K562 (cell line): Measurements from ENCODE around the gene TMEM131. TPM values are rescaled to one million over a fixed set of nuclear protein-coding genes. Genes with fewer than 3 reads are reported as not detected.

Experiments
- BCOR ChIP-seq: fragments of 450-650 bp; IDR thresholded peaks from 2 replicates; pipeline ENCODE4 v1.6.1; 2016
- HMG20B ChIP-seq: fragments of 250-450 bp; sonication (Bioruptor Pico); IDR thresholded peaks from 2 replicates; pipeline ENCODE4 v1.5.0; 2021; ENCODE audit warnings: mild to moderate bottlenecking
- KDM1A ChIP-seq, 2 experiments: fragments of 450-650 bp; IDR thresholded peaks; 2 replicates each; pipeline ENCODE4 v1.6.1; 2016; ENCODE audit warnings: mild to moderate bottlenecking in 2 of 2
- MEIS2 ChIP-seq: fragments of 450-650 bp; IDR thresholded peaks from 2 replicates; pipeline ENCODE4 v1.6.1; 2014; ENCODE audit warnings: mild to moderate bottlenecking; ENCODE audit not compliant: partially characterized antibody
- MYBL2 ChIP-seq, 2 experiments: fragments of 450-650 bp in 1 of 2; sonication (generic) in 1 of 2; formaldehyde crosslinking in 1 of 2; IDR thresholded peaks; 2 replicates each; pipeline versions ENCODE4 v1.6.1 to v1.8.1; 2017 to 2022; ENCODE audit warnings: borderline replicate concordance in 1 of 2, inconsistent platforms in 1 of 2, low read depth in 1 of 2, mild to moderate bottlenecking in 1 of 2, missing genetic modification reagents in 1 of 2, moderate library complexity in 1 of 2
- MYC ChIP-seq, 2 experiments: fragments of 250-450 bp in 1 of 2; sonication (Bioruptor Pico) in 1 of 2; IDR thresholded peaks; 2 replicates each; pipeline versions ENCODE4 v1.5.1 to v1.6.1; 2012 to 2021; ENCODE audit warnings: low read depth in 2 of 2, borderline replicate concordance in 1 of 2, improper control_type of control experiment in 1 of 2, low read length in 1 of 2, mild to moderate bottlenecking in 1 of 2, moderate library complexity in 1 of 2
- PTRF ChIP-seq: fragments of 450-650 bp; IDR thresholded peaks from 2 replicates; pipeline ENCODE4 v1.6.1; 2016; ENCODE audit warnings: mild to moderate bottlenecking, missing genetic modification characterization, missing compliant biosample characterization
- RBM22 ChIP-seq: fragments of 200-400 bp; formaldehyde crosslinking; IDR thresholded peaks from 2 replicates; pipeline ENCODE4 v1.6.1; 2018; ENCODE audit warnings: low read length, low read depth; ENCODE audit not compliant: poor library complexity, severe bottlenecking
- TEAD4 ChIP-seq, 2 experiments: sonication (generic) in 1 of 2; formaldehyde crosslinking in 1 of 2; IDR thresholded peaks; 2 replicates each; pipeline versions ENCODE4 v1.6.1 to v1.8.0; 2012 to 2022; ENCODE audit warnings: borderline replicate concordance in 1 of 2, inconsistent platforms in 1 of 2, low read length in 1 of 2, mild to moderate bottlenecking in 1 of 2, missing genetic modification reagents in 1 of 2
- polyA plus RNA-seq, 8 experiments: library from polyadenylated mRNA; depleted of rRNA in 4 of 8; stranded (reverse) in 5 of 8; unstranded in 3 of 8; fragments of >200 nt; fragmentation: Nextera tagmentation in 2 of 8; fragmentation: Illumina TruSeq in 1 of 8; extraction: Ambion mirVana in 2 of 8; extraction: Trizol in 1 of 8; gene quantifications; 2 replicates each; pipeline versions ENCODE4 v1.2.1 to v1.2.3, GENCODE V29; 2011 to 2014; ENCODE audit warnings: inconsistent platforms in 1 of 8, missing spikeins in 1 of 8
- total RNA-seq, 7 experiments: library from RNA; depleted of rRNA in 6 of 7; stranded (reverse); fragments of >200 nt in 6 of 7; fragmentation: Illumina TruSeq in 2 of 7; extraction: Trizol in 2 of 7; gene quantifications; 2 replicates each; pipeline versions ENCODE4 v1.2.1 to v1.2.3, GENCODE V29; 2011 to 2021; ENCODE audit warnings: low replicate concordance in 1 of 7
- TF ChIP-seq, protein P1 (sequence below): fragments of 450-650 bp; formaldehyde crosslinking; IDR thresholded peaks from 2 replicates; pipeline ENCODE4 v1.4.0; 2020; ENCODE audit warnings: mild to moderate bottlenecking, moderate library complexity
- TF ChIP-seq, protein P2 (sequence below): fragments of 450-650 bp; IDR thresholded peaks from 2 replicates; pipeline ENCODE4 v1.6.1; 2016
- TF ChIP-seq, protein P3 (sequence below): sonication (generic); formaldehyde crosslinking; IDR thresholded peaks from 2 replicates; pipeline ENCODE4 v1.8.1; 2023; ENCODE audit warnings: mild to moderate bottlenecking, missing genetic modification reagents
- TF ChIP-seq, protein P4 (sequence below): fragments of 450-650 bp; IDR thresholded peaks from 2 replicates; pipeline ENCODE4 v1.6.1; 2016; ENCODE audit warnings: missing biosample characterization, missing genetic modification characterization

TMEM131 gene
- total and polyA plus RNA-seq, 9 of the 15 experiments (the other 6 are each of a cell fraction or from before 2014, with no cell fraction given), result 2.5 to 21.1 (median 12.4) TPM

DNA sequence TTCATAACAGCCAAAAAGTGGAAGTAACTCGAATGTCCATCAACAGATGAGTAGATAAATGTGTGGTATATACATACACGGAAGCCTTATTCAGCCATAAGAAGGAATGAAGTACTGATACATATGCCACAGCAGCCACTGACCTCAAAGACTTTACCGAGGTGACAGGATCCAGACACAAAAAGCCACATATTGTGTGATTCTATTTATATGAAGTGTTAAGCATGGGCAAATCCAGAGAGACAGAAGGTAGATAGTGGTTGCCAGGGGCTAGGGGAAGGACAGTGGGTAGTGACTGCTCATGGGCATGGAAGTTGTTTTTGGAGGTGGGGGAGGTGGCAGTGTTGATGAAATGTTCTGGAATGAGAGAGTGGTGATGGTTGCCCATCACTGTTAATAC is 248.5 kb downstream of the TMEM131 start (continued):
- TF ChIP-seq, protein P1, sequence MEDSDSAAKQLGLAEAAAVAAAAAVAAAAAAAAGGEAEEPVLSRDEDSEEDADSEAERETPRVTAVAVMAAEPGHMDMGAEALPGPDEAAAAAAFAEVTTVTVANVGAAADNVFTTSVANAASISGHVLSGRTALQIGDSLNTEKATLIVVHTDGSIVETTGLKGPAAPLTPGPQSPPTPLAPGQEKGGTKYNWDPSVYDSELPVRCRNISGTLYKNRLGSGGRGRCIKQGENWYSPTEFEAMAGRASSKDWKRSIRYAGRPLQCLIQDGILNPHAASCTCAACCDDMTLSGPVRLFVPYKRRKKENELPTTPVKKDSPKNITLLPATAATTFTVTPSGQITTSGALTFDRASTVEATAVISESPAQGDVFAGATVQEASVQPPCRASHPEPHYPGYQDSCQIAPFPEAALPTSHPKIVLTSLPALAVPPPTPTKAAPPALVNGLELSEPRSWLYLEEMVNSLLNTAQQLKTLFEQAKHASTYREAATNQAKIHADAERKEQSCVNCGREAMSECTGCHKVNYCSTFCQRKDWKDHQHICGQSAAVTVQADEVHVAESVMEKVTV (CRISPR knock-in tag), result no peak
- no peak for TF ChIP-seq MYC (IDR thresholded peaks at IDR 0.05; ENCODE audit: low read depth, low read length)
- TF ChIP-seq MYC (CRISPR knock-in tag; IDR thresholded peaks at IDR 0.05; ENCODE audit: borderline replicate concordance, low read depth), result no peak
- TF ChIP-seq MEIS2, result peak; percentile 37
- no peak for TF ChIP-seq KDM1A (IDR thresholded peaks at IDR 0.05)
- TF ChIP-seq, protein P2, sequence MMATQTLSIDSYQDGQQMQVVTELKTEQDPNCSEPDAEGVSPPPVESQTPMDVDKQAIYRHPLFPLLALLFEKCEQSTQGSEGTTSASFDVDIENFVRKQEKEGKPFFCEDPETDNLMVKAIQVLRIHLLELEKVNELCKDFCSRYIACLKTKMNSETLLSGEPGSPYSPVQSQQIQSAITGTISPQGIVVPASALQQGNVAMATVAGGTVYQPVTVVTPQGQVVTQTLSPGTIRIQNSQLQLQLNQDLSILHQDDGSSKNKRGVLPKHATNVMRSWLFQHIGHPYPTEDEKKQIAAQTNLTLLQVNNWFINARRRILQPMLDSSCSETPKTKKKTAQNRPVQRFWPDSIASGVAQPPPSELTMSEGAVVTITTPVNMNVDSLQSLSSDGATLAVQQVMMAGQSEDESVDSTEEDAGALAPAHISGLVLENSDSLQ, result peak; percentile 40; the same call in 1 of the 2 replicates
- no peak for TF ChIP-seq MYBL2 (IDR thresholded peaks at IDR 0.05; ENCODE audit: low read depth)
- TF ChIP-seq MYBL2 (CRISPR knock-in tag; IDR thresholded peaks at IDR 0.05; ENCODE audit: borderline replicate concordance), result no peak
- no peak for TF ChIP-seq PTRF (tag)
- no peak for TF ChIP-seq TEAD4 (IDR thresholded peaks at IDR 0.05; ENCODE audit: low read length)
- TF ChIP-seq TEAD4 (CRISPR knock-in tag; IDR thresholded peaks at IDR 0.05; ENCODE audit: borderline replicate concordance), result no peak
- TF ChIP-seq, protein P3, sequence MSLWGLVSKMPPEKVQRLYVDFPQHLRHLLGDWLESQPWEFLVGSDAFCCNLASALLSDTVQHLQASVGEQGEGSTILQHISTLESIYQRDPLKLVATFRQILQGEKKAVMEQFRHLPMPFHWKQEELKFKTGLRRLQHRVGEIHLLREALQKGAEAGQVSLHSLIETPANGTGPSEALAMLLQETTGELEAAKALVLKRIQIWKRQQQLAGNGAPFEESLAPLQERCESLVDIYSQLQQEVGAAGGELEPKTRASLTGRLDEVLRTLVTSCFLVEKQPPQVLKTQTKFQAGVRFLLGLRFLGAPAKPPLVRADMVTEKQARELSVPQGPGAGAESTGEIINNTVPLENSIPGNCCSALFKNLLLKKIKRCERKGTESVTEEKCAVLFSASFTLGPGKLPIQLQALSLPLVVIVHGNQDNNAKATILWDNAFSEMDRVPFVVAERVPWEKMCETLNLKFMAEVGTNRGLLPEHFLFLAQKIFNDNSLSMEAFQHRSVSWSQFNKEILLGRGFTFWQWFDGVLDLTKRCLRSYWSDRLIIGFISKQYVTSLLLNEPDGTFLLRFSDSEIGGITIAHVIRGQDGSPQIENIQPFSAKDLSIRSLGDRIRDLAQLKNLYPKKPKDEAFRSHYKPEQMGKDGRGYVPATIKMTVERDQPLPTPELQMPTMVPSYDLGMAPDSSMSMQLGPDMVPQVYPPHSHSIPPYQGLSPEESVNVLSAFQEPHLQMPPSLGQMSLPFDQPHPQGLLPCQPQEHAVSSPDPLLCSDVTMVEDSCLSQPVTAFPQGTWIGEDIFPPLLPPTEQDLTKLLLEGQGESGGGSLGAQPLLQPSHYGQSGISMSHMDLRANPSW, result no peak
- TF ChIP-seq, protein P4, sequence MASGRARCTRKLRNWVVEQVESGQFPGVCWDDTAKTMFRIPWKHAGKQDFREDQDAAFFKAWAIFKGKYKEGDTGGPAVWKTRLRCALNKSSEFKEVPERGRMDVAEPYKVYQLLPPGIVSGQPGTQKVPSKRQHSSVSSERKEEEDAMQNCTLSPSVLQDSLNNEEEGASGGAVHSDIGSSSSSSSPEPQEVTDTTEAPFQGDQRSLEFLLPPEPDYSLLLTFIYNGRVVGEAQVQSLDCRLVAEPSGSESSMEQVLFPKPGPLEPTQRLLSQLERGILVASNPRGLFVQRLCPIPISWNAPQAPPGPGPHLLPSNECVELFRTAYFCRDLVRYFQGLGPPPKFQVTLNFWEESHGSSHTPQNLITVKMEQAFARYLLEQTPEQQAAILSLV (tag), result no peak
- TF ChIP-seq BCOR, result no peak
- TF ChIP-seq HMG20B (CRISPR knock-in tag), result no peak
- TF ChIP-seq RBM22, result no peak
- TF ChIP-seq, all 486 proteins: peak for 3
